Calu3 (cell line): ENCODE measurements around the gene PLXNA2. TPM values are rescaled to one million over a fixed set of nuclear protein-coding genes. Genes with fewer than 3 reads are reported as not detected.

Experiments used
- BruUV-seq: library from RNA; stranded (reverse); fragments of 400-500 nt; replicated peaks from 2 replicates; lab custom pipeline; 2021; lab: Mats Ljungman, UMichigan
- CTCF ChIA-PET: fragments of 300-600 bp; sonication (Branson Sonifier 250); formaldehyde crosslinking; loops from one replicate; lab custom pipeline; 2022; ENCODE audit warnings: antibody characterized with exemption; lab: Charles Lee
- DNase-seq: peaks from one replicate; pipeline ENCODE4 v3.0.0; 2022
- H3K27ac Mint-ChIP-seq: one replicate; pipeline ENCODE4 v1.8.0; 2022; ENCODE audit warnings: mixed read lengths; ENCODE audit not compliant: unreplicated experiment
- H3K27me3 Mint-ChIP-seq: one replicate; pipeline ENCODE4 v1.8.0; 2022; ENCODE audit warnings: mixed read lengths; ENCODE audit not compliant: unreplicated experiment
- H3K36me3 Mint-ChIP-seq: one replicate; pipeline ENCODE4 v1.8.0; 2022; ENCODE audit warnings: mild to moderate bottlenecking, moderate library complexity, mixed read lengths; ENCODE audit not compliant: insufficient read depth, unreplicated experiment
- H3K4me1 Mint-ChIP-seq: one replicate; pipeline ENCODE4 v1.8.0; 2022; ENCODE audit warnings: mild to moderate bottlenecking, low read depth, mixed read lengths; ENCODE audit not compliant: unreplicated experiment
- H3K4me3 Mint-ChIP-seq: one replicate; pipeline ENCODE4 v1.8.0; 2022; ENCODE audit warnings: mild to moderate bottlenecking, low read depth, moderate library complexity, mixed read lengths; ENCODE audit not compliant: unreplicated experiment
- H3K9me3 Mint-ChIP-seq: one replicate; pipeline ENCODE4 v1.8.0; 2022; ENCODE audit warnings: low read depth, mixed read lengths; ENCODE audit not compliant: unreplicated experiment
- CTCF ChIP-seq: fragments of 200-600 bp; IDR thresholded peaks from one replicate; pipeline ENCODE4 v1.8.0; 2022; ENCODE audit warnings: antibody characterized with exemption; ENCODE audit not compliant: unreplicated experiment
- intact Hi-C: fragments of 100-400 bp; cut with micrococcal nuclease; formaldehyde crosslinking; loops from one replicate; pipeline ENCODE4 v1.10.0; 2022; ENCODE audit not compliant: unreplicated experiment
- total RNA-seq: library from RNA; stranded (reverse); gene quantifications from 2 replicates; pipeline ENCODE4 v1.2.3, GENCODE V29; 2022

The PLXNA2 gene
- total RNA-seq, 1 experiment from 2014 or later: 16.2 TPM

- Mint-ChIP-seq H3K36me3 (no peaks in the 10 kb centered on the region), H3K27ac (no peak overlapping the region), H3K9me3 (no peaks in the 10 kb centered on the region), H3K4me1 (peaks cover 8% of the 10 kb centered on the region), H3K27me3 (no peaks in the 10 kb centered on the region), H3K4me3 (no peak overlapping the region)
- intact Hi-C loops: no loop called here
- DNase-seq: no peak
- CTCF ChIA-PET: interaction anchor here (0.6 kb wide), 1 partner anchor 11 kb away, joined by 3 read pairs; no protein-coding TSS in a partner anchor
- no TSS peak for BruUV-seq
- no peak for TF ChIP-seq CTCF
Observed at GRCh38 chr1:208106218-208106617, 138.0 kb downstream of the PLXNA2 start.

- intact Hi-C loops: no loop called here
- CTCF ChIA-PET: no interaction called here
- Mint-ChIP-seq H3K4me1 (peaks cover 8% of the 10 kb centered on the region), H3K4me3 (no peak overlapping the region), H3K27me3 (no peaks in the 10 kb centered on the region), H3K27ac (no peak overlapping the region), H3K36me3 (no peaks in the 10 kb centered on the region), H3K9me3 (no peaks in the 10 kb centered on the region)
- no peak for DNase-seq
- BruUV-seq: no TSS peak
- no peak for TF ChIP-seq CTCF
Observed at GRCh38 chr1:208105756-208106155, 138.4 kb downstream of the PLXNA2 start.

GRCh38 chr1:208103597-208104513 is 140.3 kb downstream of the PLXNA2 start:
- no peak for DNase-seq
- no TSS peak for BruUV-seq
- Mint-ChIP-seq H3K27ac (no peak overlapping the region), H3K36me3 (no peaks in the 10 kb centered on the region), H3K9me3 (no peaks in the 10 kb centered on the region), H3K4me1 (peaks cover 8% of the 10 kb centered on the region), H3K27me3 (no peaks in the 10 kb centered on the region), H3K4me3 (no peak overlapping the region)
- intact Hi-C loops: no loop called here
- CTCF ChIA-PET: no interaction called here
- TF ChIP-seq CTCF: no peak

GRCh38 chr1:208101661-208102431 is 142.3 kb downstream of the PLXNA2 start:
- no peak for TF ChIP-seq CTCF
- Mint-ChIP-seq H3K36me3 (no peaks in the 10 kb centered on the region), H3K9me3 (no peaks in the 10 kb centered on the region), H3K4me3 (no peak overlapping the region), H3K27me3 (no peaks in the 10 kb centered on the region), H3K27ac (no peak overlapping the region), H3K4me1 (no peaks in the 10 kb centered on the region)
- DNase-seq: no peak
- CTCF ChIA-PET: interaction anchor here (1.0 kb wide), 1 partner anchor 8 kb away, joined by 3 read pairs; no protein-coding TSS in a partner anchor
- intact Hi-C loops: no loop called here
- BruUV-seq: no TSS peak
